Choroid plexus epithelial cell (primary cell): ENCODE measurements around the gene NTSR2.

ENCODE experiments used
- DNase-seq: peaks from one replicate; pipeline ENCODE4 v3.0.0-alpha.2; 2010; ENCODE audit warnings: low read depth
- H3K4me3 ChIP-seq: 2 replicates; pipeline ENCODE4 v1.5.1; 2011; ENCODE audit warnings: low read depth, mild to moderate bottlenecking, control low read depth, low read length, moderate library complexity
- CTCF ChIP-seq: conservative IDR thresholded peaks from 2 replicates; pipeline ENCODE4 v1.5.1; 2011; ENCODE audit warnings: low read depth, mild to moderate bottlenecking, control low read depth, inconsistent platforms, low read length, moderate library complexity

Gene NTSR2

GRCh38 chr2:11657195-11657594 is 12.8 kb downstream of the NTSR2 start:
- DNase-seq = no peak
- no peak overlapping the region for H3K4me3 ChIP-seq
- TF ChIP-seq CTCF = no peak

GRCh38 chr2:11656671-11657101 is 13.3 kb downstream of the NTSR2 start:
- DNase-seq = no peak
- H3K4me3 ChIP-seq = no peak overlapping the region
- no peak for TF ChIP-seq CTCF

DNA sequence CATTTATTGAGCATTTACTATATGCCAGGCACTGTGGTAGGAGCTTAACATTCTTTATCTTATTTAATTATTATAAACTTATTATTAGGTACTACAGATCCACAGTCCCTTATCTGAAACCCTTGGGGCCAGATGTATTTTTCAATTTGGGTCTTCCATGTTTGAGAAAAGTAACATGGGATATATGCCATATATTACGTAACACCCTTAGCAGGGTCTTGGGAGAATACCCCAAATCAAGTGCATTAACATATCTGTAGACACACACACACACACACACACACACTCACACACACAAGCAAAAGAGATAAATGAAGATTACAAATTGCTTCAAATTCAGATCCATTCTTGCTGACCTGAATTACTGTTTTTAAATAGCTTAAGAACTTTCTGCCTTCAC is 13.7 kb downstream of the NTSR2 start:
- no peak for DNase-seq
- no peak overlapping the region for H3K4me3 ChIP-seq
- no peak for TF ChIP-seq CTCF

- DNase-seq = no peak
- H3K4me3 ChIP-seq = no peak overlapping the region
- no peak for TF ChIP-seq CTCF
Measured at GRCh38 chr2:11655495-11655894, 14.5 kb downstream of the NTSR2 start.

DNA sequence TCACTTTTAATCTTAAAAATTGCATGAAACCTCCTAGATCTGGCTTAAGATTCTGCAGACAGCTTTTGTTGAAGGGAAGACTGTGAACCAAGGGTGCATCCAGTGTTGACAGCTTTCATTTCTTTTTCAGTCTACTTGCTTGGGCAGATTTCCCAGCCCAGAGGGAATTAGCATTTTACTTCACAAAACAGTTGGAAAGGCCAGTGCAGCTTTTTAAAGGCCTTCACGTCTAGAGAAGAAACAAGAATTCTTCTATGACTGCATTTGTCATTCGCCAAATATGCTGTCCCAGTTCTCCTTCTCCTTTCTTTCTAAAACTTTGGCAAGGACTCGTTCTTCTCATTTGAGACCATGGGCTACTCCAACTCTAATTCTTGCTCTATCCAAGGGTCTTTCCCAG is 17.4 kb downstream of the NTSR2 start:
- no peak for DNase-seq
- no peak for TF ChIP-seq CTCF
- no peak overlapping the region for H3K4me3 ChIP-seq

DNA sequence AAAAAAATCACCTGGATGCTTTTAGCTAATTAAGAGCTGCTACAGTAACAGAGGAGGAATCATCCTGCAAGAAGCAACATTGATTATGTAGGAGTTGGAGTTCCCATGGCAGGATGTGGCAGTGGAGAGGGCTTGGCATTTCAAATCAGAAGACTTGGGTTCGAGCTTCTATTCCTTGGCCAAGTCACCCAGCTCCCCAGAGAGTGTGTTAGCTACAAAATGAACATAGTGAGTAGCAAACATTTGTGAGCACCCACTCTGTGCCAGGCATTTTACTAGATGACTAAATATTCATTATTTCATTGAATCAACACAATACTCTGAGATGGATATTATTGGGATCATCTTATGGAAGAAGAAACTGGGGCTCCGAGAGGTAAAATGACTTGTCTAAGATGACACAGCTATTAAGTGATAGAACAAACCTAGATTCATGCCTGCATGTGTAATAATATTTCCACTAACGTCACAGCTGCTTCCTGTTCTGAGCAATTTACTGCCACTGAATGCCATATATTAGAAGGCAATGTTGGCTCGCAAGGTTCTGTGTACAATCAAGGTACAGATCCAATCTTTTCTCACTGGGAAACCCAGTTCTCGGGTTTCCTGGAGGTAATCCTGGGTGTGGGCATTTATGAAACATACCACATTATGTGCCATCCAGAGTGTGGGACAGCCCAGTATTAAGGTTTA is 18.0 kb downstream of the NTSR2 start:
- DNase-seq = no peak
- no peak for TF ChIP-seq CTCF
- H3K4me3 ChIP-seq = no peak overlapping the region

DNA sequence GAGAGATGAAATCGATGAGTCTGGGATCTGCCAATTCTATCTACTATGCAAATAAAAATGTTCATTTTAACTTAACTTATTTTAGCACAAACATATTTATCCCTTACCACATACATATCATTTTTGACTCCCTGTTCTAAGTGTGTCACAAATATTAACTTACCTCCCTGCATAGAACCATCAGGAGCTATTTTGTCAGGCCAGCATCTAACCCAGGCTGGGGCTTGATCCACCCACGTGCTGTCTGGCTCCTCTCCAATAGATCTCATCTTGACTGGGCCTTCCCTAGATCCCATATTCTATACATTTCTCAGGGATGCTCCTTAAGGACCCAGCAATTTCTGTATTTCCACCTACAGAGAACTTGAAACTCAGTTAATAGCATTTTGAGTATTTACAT is 20.9 kb downstream of the NTSR2 start:
- DNase-seq = no peak
- no peak for TF ChIP-seq CTCF
- no peak overlapping the region for H3K4me3 ChIP-seq
